Gastroesophageal sphincter (tissue), 4 donors: Measurements from ENCODE around the gene TIGD2. TPM values are rescaled to one million over a fixed set of nuclear protein-coding genes. Genes with fewer than 3 reads are reported as not detected.

Experiments
- ATAC-seq: fragments of 150-250 bp; one replicate; pipeline ENCODE4 v1.9.1; 2016; ENCODE audit warnings: mild to moderate bottlenecking, moderate library complexity
- H3K27ac ChIP-seq, 4 donors: fragments of 200-600 bp; sonication (generic) in 3 of 4; 1 replicate in 3 of 4; 2 replicates in 1 of 4; pipeline ENCODE4 v1.5.1; 2016 to 2019
- H3K27me3 ChIP-seq: fragments of 200-600 bp; sonication (generic); one replicate; pipeline ENCODE4 v1.5.1; 2019
- H3K36me3 ChIP-seq, 2 donors: fragments of 200-600 bp; sonication (generic); one replicate each; pipeline ENCODE4 v1.5.1; 2019; ENCODE audit warnings: control low read depth in 1 of 2
- H3K4me1 ChIP-seq, 3 donors: fragments of 200-600 bp; sonication (generic); 1 replicate in 2 of 3; 2 replicates in 1 of 3; pipeline ENCODE4 v1.5.1; 2016 to 2019; ENCODE audit warnings: control low read depth in 2 of 3
- H3K4me3 ChIP-seq, 2 donors: fragments of 200-600 bp; sonication (generic); one replicate each; pipeline ENCODE4 v1.5.1; 2019; ENCODE audit warnings: mild to moderate bottlenecking in 1 of 2, moderate library complexity in 1 of 2
- H3K9me3 ChIP-seq, 3 donors: fragments of 200-600 bp; sonication (generic); one replicate each; pipeline ENCODE4 v1.5.1; 2017 to 2019; ENCODE audit warnings: control low read depth in 2 of 3
- EP300 ChIP-seq: sonication (generic); formaldehyde crosslinking; IDR thresholded peaks from one replicate; pipeline ENCODE4 v1.6.1; 2017; ENCODE audit warnings: antibody characterized with exemption, mild to moderate bottlenecking
- POLR2A ChIP-seq, 2 donors: fragments of 450-650 bp; IDR thresholded peaks; one replicate each; pipeline ENCODE4 v1.6.1; 2017; ENCODE audit warnings: antibody characterized with exemption in 2 of 2, mild to moderate bottlenecking in 2 of 2, moderate library complexity in 1 of 2
- POLR2AphosphoS5 ChIP-seq: sonication (generic); formaldehyde crosslinking; IDR thresholded peaks from one replicate; pipeline ENCODE4 v1.6.1; 2017; ENCODE audit warnings: antibody characterized with exemption
- WGBS, 2 donors: methylation state at CpG; one replicate each; pipeline ENCODE4 v1.1.5; 2018; ENCODE audit warnings: low coverage in 1 of 2; 5-methylcytosine and 5-hydroxymethylcytosine counted together
- total RNA-seq, 4 donors: library from RNA; depleted of rRNA; stranded (reverse); fragments of >200 nt; gene quantifications; one replicate each; pipeline ENCODE4 v1.1.0, GENCODE V29; 2016
- TF ChIP-seq, protein P1 (sequence below), 4 experiments: fragments of 200-600 bp in 2 of 4; fragments of 450-650 bp in 2 of 4; sonication (generic) in 1 of 4; IDR thresholded peaks; one replicate each; pipeline ENCODE4 v1.5.1; 2017 to 2019; ENCODE audit warnings: antibody characterized with exemption in 4 of 4, mild to moderate bottlenecking in 2 of 4, moderate library complexity in 2 of 4

TIGD2 gene
- total RNA-seq, 4 donors from 2014 or later, result 1.2 to 4.5 (median 2.9) TPM

GRCh38 chr4:89071311-89071710 lies 40.0 kb upstream of the TIGD2 start:
- Histone ChIP-seq H3K36me3 (no peaks in the 10 kb centered on the region), H3K9me3 (no peaks in the 10 kb centered on the region), H3K4me3 (no peak overlapping the region), H3K4me1 (no peaks in the 10 kb centered on the region), H3K27me3 (no peaks in the 10 kb centered on the region), H3K27ac (no peak overlapping the region)
- ATAC-seq, result no peak
- no peak for TF ChIP-seq POLR2AphosphoS5
- no peak for TF ChIP-seq POLR2A (IDR thresholded peaks at IDR 0.05)
- TF ChIP-seq, protein P1, sequence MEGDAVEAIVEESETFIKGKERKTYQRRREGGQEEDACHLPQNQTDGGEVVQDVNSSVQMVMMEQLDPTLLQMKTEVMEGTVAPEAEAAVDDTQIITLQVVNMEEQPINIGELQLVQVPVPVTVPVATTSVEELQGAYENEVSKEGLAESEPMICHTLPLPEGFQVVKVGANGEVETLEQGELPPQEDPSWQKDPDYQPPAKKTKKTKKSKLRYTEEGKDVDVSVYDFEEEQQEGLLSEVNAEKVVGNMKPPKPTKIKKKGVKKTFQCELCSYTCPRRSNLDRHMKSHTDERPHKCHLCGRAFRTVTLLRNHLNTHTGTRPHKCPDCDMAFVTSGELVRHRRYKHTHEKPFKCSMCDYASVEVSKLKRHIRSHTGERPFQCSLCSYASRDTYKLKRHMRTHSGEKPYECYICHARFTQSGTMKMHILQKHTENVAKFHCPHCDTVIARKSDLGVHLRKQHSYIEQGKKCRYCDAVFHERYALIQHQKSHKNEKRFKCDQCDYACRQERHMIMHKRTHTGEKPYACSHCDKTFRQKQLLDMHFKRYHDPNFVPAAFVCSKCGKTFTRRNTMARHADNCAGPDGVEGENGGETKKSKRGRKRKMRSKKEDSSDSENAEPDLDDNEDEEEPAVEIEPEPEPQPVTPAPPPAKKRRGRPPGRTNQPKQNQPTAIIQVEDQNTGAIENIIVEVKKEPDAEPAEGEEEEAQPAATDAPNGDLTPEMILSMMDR (IDR thresholded peaks at IDR 0.05), result no peak
- no peak for TF ChIP-seq EP300
- WGBS, 2 donors, result 78 to 100% methylated on average over 1 to 3 of the region's 3 CpGs

DNA sequence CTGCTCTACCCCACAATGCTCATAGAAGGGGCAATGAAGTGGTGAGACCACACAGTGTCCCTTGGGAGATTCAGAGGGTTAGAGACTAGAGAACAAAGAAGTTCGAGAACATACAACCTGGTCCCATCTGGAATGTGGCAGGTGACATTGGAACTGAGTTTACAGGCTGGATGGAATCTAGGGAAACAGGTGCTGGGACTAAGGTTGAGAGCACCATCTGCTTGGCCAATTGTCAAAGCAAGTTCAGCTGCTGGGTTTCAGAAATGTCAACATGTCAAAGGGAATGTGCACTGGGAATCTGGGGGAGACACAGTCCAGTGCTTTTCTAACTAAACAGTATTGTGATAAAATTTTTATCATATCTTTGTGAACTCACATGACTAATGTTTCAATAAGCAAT lies 38.4 kb upstream of the TIGD2 start:
- H3K36me3 ChIP-seq, result no peaks in the 10 kb centered on the region
- 83 to 100% methylated on average over 1 of the region's 1 CpG for WGBS, 2 donors
- ATAC-seq, result no peak

DNA sequence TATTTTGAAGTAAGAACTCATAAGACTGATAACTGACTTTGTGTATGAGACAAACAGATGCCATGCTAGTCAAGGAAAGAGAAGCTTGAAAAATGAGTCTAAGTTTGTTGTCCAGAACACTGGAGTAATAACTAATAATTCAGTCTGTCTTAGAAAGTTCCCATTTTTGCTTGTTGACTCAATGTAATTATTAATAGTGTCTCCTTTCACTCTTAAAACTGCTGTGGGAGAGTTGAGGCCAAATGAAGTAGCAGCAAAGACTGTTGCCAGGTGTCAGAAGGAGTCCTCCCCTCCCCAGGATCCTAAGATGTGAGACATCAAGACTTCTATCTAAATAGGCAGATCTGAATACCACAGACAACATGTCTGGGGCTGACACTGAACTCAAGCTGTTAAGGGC lies 33.6 kb upstream of the TIGD2 start:
- TF ChIP-seq, protein P1 (IDR thresholded peaks at IDR 0.05), result no peak
- TF ChIP-seq POLR2A (IDR thresholded peaks at IDR 0.05) (no peak), POLR2AphosphoS5 (no peak), EP300 (no peak)
- peaks cover 0 to 21% (median 0%) of the 10 kb centered on the region in 3 donors for H3K9me3 ChIP-seq
- H3K27me3 ChIP-seq, result no peaks in the 10 kb centered on the region
- no peak overlapping the region for H3K27ac ChIP-seq
- no peak for ATAC-seq
- H3K4me3 ChIP-seq, result no peak overlapping the region
- no peaks in the 10 kb centered on the region for H3K4me1 ChIP-seq
- no peaks in the 10 kb centered on the region for H3K36me3 ChIP-seq

More for the DNA sequence above, 38.4 kb upstream of the TIGD2 start:
- Histone ChIP-seq H3K4me1 (no peaks in the 10 kb centered on the region), H3K4me3 (no peak overlapping the region), H3K9me3 (peaks cover 0 to 8% (median 0%) of the 10 kb centered on the region in 3 donors), H3K27me3 (no peaks in the 10 kb centered on the region), H3K27ac (no peak overlapping the region)
- TF ChIP-seq, protein P1 (IDR thresholded peaks at IDR 0.05), result no peak
- TF ChIP-seq EP300 (no peak), POLR2A (IDR thresholded peaks at IDR 0.05) (no peak), POLR2AphosphoS5 (no peak)

DNA sequence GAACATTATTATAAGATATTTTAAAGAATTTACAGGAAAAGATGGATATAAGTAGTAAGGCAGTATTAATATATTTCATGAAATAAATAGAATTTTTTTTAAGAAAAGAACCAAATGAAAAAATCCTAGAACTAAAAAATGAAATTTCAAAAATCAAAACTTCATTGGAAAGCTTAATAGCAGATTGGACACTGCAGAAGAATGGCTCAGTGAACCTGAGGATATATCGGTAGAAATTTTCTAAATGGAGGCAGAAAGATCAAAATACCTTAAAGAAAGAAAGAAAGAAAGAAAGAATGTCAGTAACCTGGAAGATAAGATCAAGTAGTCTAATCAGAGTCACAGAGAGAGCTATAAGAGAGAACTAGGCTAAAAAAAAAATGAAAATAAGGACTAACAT lies 33.0 kb upstream of the TIGD2 start:
- H3K27ac ChIP-seq, result no peak overlapping the region
- peaks cover 0 to 21% (median 0%) of the 10 kb centered on the region in 3 donors for H3K9me3 ChIP-seq
- no peak for ATAC-seq
- H3K4me3 ChIP-seq, result no peak overlapping the region
- H3K27me3 ChIP-seq, result no peaks in the 10 kb centered on the region
- no peaks in the 10 kb centered on the region for H3K36me3 ChIP-seq
- no peak for TF ChIP-seq POLR2A (IDR thresholded peaks at IDR 0.05)
- TF ChIP-seq, protein P1 (IDR thresholded peaks at IDR 0.05), result no peak
- no peak for TF ChIP-seq EP300
- TF ChIP-seq POLR2AphosphoS5, result no peak
- WGBS, 2 donors, result 100% methylated on average over 1 of the region's 1 CpG; no CpG with 5 or more reads in 1 of the 2 donors
- H3K4me1 ChIP-seq, result no peaks in the 10 kb centered on the region

- H3K4me1 ChIP-seq, result no peaks in the 10 kb centered on the region
- H3K36me3 ChIP-seq, result no peaks in the 10 kb centered on the region
- H3K27me3 ChIP-seq, result no peaks in the 10 kb centered on the region
- no peak for TF ChIP-seq POLR2AphosphoS5
- TF ChIP-seq EP300, result no peak
- TF ChIP-seq POLR2A (IDR thresholded peaks at IDR 0.05), result no peak
- TF ChIP-seq, protein P1 (IDR thresholded peaks at IDR 0.05), result no peak
- no peak overlapping the region for H3K27ac ChIP-seq
- ATAC-seq, result no peak
- H3K9me3 ChIP-seq, result no peaks in the 10 kb centered on the region
- H3K4me3 ChIP-seq, result no peak overlapping the region
- WGBS, 2 donors, result 79 to 89% methylated on average over 2 of the region's 2 CpGs
Measured at GRCh38 chr4:89099034-89099433, 12.3 kb upstream of the TIGD2 start.
